ENCODE results near the gene NSUN2.

NSUN2 gene

GRCh38 chr5:6644794-6645241 lies 12.0 kb upstream of the NSUN2 start:
- no peak for DNase-seq (ENCODE audit: low read depth in 2 of 2)

- DNase-seq (ENCODE audit: low read depth in 2 of 2) = no peak
Observed at GRCh38 chr5:6642655-6643054, 9.8 kb upstream of the NSUN2 start.

GRCh38 chr5:6638236-6638635 lies 5.4 kb upstream of the NSUN2 start:
- no peak for DNase-seq (ENCODE audit: low read depth in 2 of 2)

- no peak for DNase-seq (ENCODE audit: low read depth in 2 of 2)
Observed at GRCh38 chr5:6637590-6637989, 4.7 kb upstream of the NSUN2 start.

GRCh38 chr5:6637022-6637421 lies 4.2 kb upstream of the NSUN2 start:
- no peak for DNase-seq (ENCODE audit: low read depth in 2 of 2)

GRCh38 chr5:6636293-6636692 lies 3.4 kb upstream of the NSUN2 start:
- no peak for DNase-seq (ENCODE audit: low read depth in 2 of 2)

- DNase-seq (ENCODE audit: low read depth in 2 of 2) = no peak
Observed at GRCh38 chr5:6634788-6635430, 2.1 kb upstream of the NSUN2 start.

- no peak for DNase-seq (ENCODE audit: low read depth in 2 of 2)
Observed at GRCh38 chr5:6634306-6634705, 1.5 kb upstream of the NSUN2 start.

- DNase-seq (ENCODE audit: low read depth in 2 of 2) = peak; percentile 8 to 29
Observed at GRCh38 chr5:6633469-6634245, 813 bp upstream of the NSUN2 start.

- no peak for DNase-seq (ENCODE audit: low read depth in 2 of 2)
Observed at GRCh38 chr5:6632324-6632887, 438 bp downstream of the NSUN2 start.

GRCh38 chr5:6631441-6631840 lies 1.4 kb downstream of the NSUN2 start:
- no peak for DNase-seq (ENCODE audit: low read depth in 2 of 2)

GRCh38 chr5:6626508-6626907 lies 6.3 kb downstream of the NSUN2 start:
- no peak for DNase-seq (ENCODE audit: low read depth in 2 of 2)

- DNase-seq (ENCODE audit: low read depth in 2 of 2) = no peak
Observed at GRCh38 chr5:6623941-6624340, 8.9 kb downstream of the NSUN2 start.

GRCh38 chr5:6623228-6623627 lies 9.6 kb downstream of the NSUN2 start:
- DNase-seq (ENCODE audit: low read depth in 2 of 2) = no peak

GRCh38 chr5:6616632-6617031 lies 16.2 kb downstream of the NSUN2 start:
- DNase-seq (ENCODE audit: low read depth in 2 of 2) = no peak

GRCh38 chr5:6615034-6615815 lies 17.6 kb downstream of the NSUN2 start:
- no peak for DNase-seq (ENCODE audit: low read depth in 2 of 2)

- no peak for DNase-seq (ENCODE audit: low read depth in 2 of 2)
Observed at GRCh38 chr5:6611334-6612256, 21.2 kb downstream of the NSUN2 start.

- DNase-seq (ENCODE audit: low read depth in 2 of 2) = no peak
Observed at GRCh38 chr5:6608016-6608415, 24.8 kb downstream of the NSUN2 start.

- no peak for DNase-seq (ENCODE audit: low read depth in 2 of 2)
Observed at GRCh38 chr5:6607559-6607936, 25.3 kb downstream of the NSUN2 start.

- DNase-seq (ENCODE audit: low read depth in 2 of 2) = no peak
Observed at GRCh38 chr5:6606884-6607558, 25.8 kb downstream of the NSUN2 start.

- DNase-seq (ENCODE audit: low read depth in 2 of 2) = no peak
Observed at GRCh38 chr5:6604946-6605345, 27.9 kb downstream of the NSUN2 start.
